H1 (cell line): ENCODE results near the gene DMXL2. TPM values are rescaled to one million over a fixed set of nuclear protein-coding genes. Genes with fewer than 3 reads are reported as not detected.
A peak's percentile ranks its signal among the peaks of the same experiment; 100 is the strongest.

Experiments
- CTCF ChIA-PET: fragments of 300-600 bp; sonication (Branson Sonifier 250); formaldehyde crosslinking; loops from one replicate; lab custom pipeline; 2021; ENCODE audit not compliant: partially characterized antibody; lab: Charles Lee
- POLR2A ChIA-PET: fragments of 300-600 bp; sonication (Branson Sonifier 250); formaldehyde crosslinking; loops from one replicate; lab custom pipeline; 2021; ENCODE audit warnings: inconsistent platforms; ENCODE audit not compliant: partially characterized antibody; lab: Charles Lee
- DNase-seq, 2 experiments: peaks; one replicate each; pipeline versions ENCODE4 v3.0.0 to v3.0.0-alpha.2; 2010 to 2022; ENCODE audit warnings: low spot score in 2 of 2, low read depth in 1 of 2, mixed read lengths in 1 of 2
- FAIRE-seq: peaks from 2 replicates; lab custom pipeline; 2011; peaks lifted over from hg19 to GRCh38; lab: Jason Lieb, UNC
- H2AFZ ChIP-seq: 2 replicates; pipeline ENCODE4 v1.8.1; 2012; ENCODE audit warnings: low read length, inconsistent platforms
- H2AK5ac ChIP-seq: 2 replicates; pipeline ENCODE4 v1.6.1; 2013; ENCODE audit warnings: low read depth, low read length
- H2BK120ac ChIP-seq: replicated peaks from 2 replicates; pipeline ENCODE3; 2013; ENCODE audit warnings: low read depth, low read length, inconsistent platforms
- H2BK12ac ChIP-seq: 2 replicates; pipeline ENCODE4 v1.6.1; 2013; ENCODE audit warnings: low read depth, low read length
- H2BK15ac ChIP-seq: 2 replicates; pipeline ENCODE4 v1.6.1; 2013; ENCODE audit warnings: low read length
- H2BK20ac ChIP-seq: 2 replicates; pipeline ENCODE4 v1.6.1; 2013; ENCODE audit warnings: low read length
- H2BK5ac ChIP-seq: 2 replicates; pipeline ENCODE4 v1.6.1; 2013; ENCODE audit warnings: low read depth, low read length
- H3K14ac ChIP-seq: 2 replicates; pipeline ENCODE4 v1.6.1; 2013; ENCODE audit warnings: inconsistent platforms; ENCODE audit not compliant: insufficient read length
- H3K18ac ChIP-seq: 2 replicates; pipeline ENCODE4 v1.6.1; 2013; ENCODE audit warnings: low read length; ENCODE audit errors: extremely low read depth
- H3K23ac ChIP-seq: 2 replicates; pipeline ENCODE4 v1.6.1; 2013; ENCODE audit warnings: inconsistent platforms; ENCODE audit not compliant: insufficient read length
- H3K23me2 ChIP-seq: 2 replicates; pipeline ENCODE4 v1.6.1; 2013; ENCODE audit warnings: low read depth, low read length
- H3K27ac ChIP-seq: 2 replicates; pipeline ENCODE4 v1.6.1; 2011; ENCODE audit warnings: low read depth, low read length, inconsistent platforms
- H3K27me3 ChIP-seq, 4 experiments: replicated peaks in 1 of 4; 1 replicate in 1 of 4; 2 replicates in 3 of 4; pipeline versions ENCODE4 v1.6.1 to v1.8.1; 2011 to 2013; ENCODE audit warnings: low read length in 3 of 4, mild to moderate bottlenecking in 3 of 4, inconsistent platforms in 2 of 4, mixed read lengths in 2 of 4, moderate library complexity in 1 of 4; ENCODE audit not compliant: control insufficient read depth in 3 of 4, insufficient read depth in 3 of 4; ENCODE audit errors: extremely low read depth in 1 of 4
- H3K36me3 ChIP-seq, 4 experiments: 2 replicates each; pipeline versions ENCODE4 v1.6.1 to v1.8.1; 2011 to 2013; ENCODE audit warnings: mild to moderate bottlenecking in 4 of 4, low read length in 3 of 4, moderate library complexity in 2 of 4, control low read depth in 1 of 4, inconsistent platforms in 1 of 4; ENCODE audit not compliant: insufficient read depth in 4 of 4, control insufficient read depth in 2 of 4
- H3K4ac ChIP-seq: replicated peaks from 2 replicates; pipeline ENCODE3; 2013; ENCODE audit warnings: low read length, low read depth, mixed read lengths, inconsistent platforms; ENCODE audit not compliant: insufficient read length
- H3K4me1 ChIP-seq, 4 experiments: replicated peaks in 1 of 4; 1 replicate in 1 of 4; 2 replicates in 3 of 4; pipeline versions ENCODE4 v1.6.1 to v1.8.1; 2011 to 2013; ENCODE audit warnings: low read length in 3 of 4, inconsistent platforms in 2 of 4, mixed read lengths in 1 of 4; ENCODE audit not compliant: insufficient read depth in 4 of 4, control insufficient read depth in 3 of 4
- H3K4me2 ChIP-seq, 2 experiments: 2 replicates each; pipeline versions ENCODE4 v1.6.1 to v1.8.1; 2011 to 2013; ENCODE audit warnings: low read depth in 2 of 2, low read length in 2 of 2, control low read depth in 1 of 2, inconsistent platforms in 1 of 2, mild to moderate bottlenecking in 1 of 2; ENCODE audit not compliant: insufficient read depth in 1 of 2
- H3K4me3 ChIP-seq, 4 experiments: fragments of 200-600, 300-600 bp in 1 of 4; sonication (generic), shearing (Covaris generic), sonication (Bioruptor Twin) in 1 of 4; 2 replicates each; pipeline versions ENCODE4 v1.5.1 to v1.8.1; 2011 to 2016; ENCODE audit warnings: low read length in 4 of 4, low read depth in 3 of 4, control low read depth in 2 of 4, inconsistent platforms in 2 of 4, mild to moderate bottlenecking in 2 of 4, mixed read lengths in 1 of 4, moderate library complexity in 1 of 4; ENCODE audit not compliant: insufficient read depth in 2 of 4; ENCODE audit errors: extremely low read depth in 1 of 4
- H3K56ac ChIP-seq: replicated peaks from 2 replicates; pipeline ENCODE3; 2013; ENCODE audit warnings: low read depth, mild to moderate bottlenecking, mixed read lengths, low read length, inconsistent platforms; ENCODE audit not compliant: insufficient read length
- H3K79me1 ChIP-seq: 2 replicates; pipeline ENCODE4 v1.6.1; 2013; ENCODE audit warnings: low read depth, low read length, control low read depth
- H3K79me2 ChIP-seq, 2 experiments: 2 replicates each; pipeline versions ENCODE4 v1.6.1 to v1.8.1; 2012 to 2013; ENCODE audit warnings: low read length in 2 of 2, mild to moderate bottlenecking in 2 of 2, inconsistent platforms in 1 of 2; ENCODE audit not compliant: insufficient read depth in 2 of 2, control insufficient read depth in 1 of 2
- H3K9ac ChIP-seq, 4 experiments: replicated peaks in 1 of 4; 1 replicate in 1 of 4; 2 replicates in 3 of 4; pipeline versions ENCODE4 v1.6.1 to v1.8.1; 2011 to 2013; ENCODE audit warnings: low read depth in 3 of 4, low read length in 3 of 4, control low read depth in 2 of 4, mild to moderate bottlenecking in 2 of 4, moderate library complexity in 2 of 4, inconsistent platforms in 1 of 4; ENCODE audit errors: extremely low read depth in 1 of 4
- H3K9me3 ChIP-seq, 2 experiments: 2 replicates each; pipeline versions ENCODE4 v1.6.1 to v1.8.1; 2012 to 2013; ENCODE audit warnings: mild to moderate bottlenecking in 2 of 2, moderate library complexity in 2 of 2, control low read depth in 1 of 2, inconsistent platforms in 1 of 2, low read depth in 1 of 2, low read length in 1 of 2, mixed read lengths in 1 of 2; ENCODE audit not compliant: insufficient read depth in 2 of 2
- H4K20me1 ChIP-seq, 2 experiments: replicated peaks in 1 of 2; 2 replicates each; pipeline versions ENCODE3 to v1.8.1; 2011 to 2013; ENCODE audit warnings: inconsistent platforms in 2 of 2, low read length in 2 of 2, mild to moderate bottlenecking in 1 of 2; ENCODE audit not compliant: insufficient read depth in 2 of 2, control insufficient read depth in 1 of 2
- H4K5ac ChIP-seq: 2 replicates; pipeline ENCODE4 v1.6.1; 2013; ENCODE audit warnings: low read length, low read depth, mixed read lengths, inconsistent platforms; ENCODE audit not compliant: insufficient read length
- H4K8ac ChIP-seq: 2 replicates; pipeline ENCODE4 v1.8.0; 2013; ENCODE audit warnings: mild to moderate bottlenecking, moderate library complexity, low read length, inconsistent platforms; ENCODE audit not compliant: insufficient read depth; ENCODE audit errors: extremely low read depth
- H4K91ac ChIP-seq: replicated peaks from 2 replicates; pipeline ENCODE3; 2013; ENCODE audit warnings: low read length, mixed read lengths, inconsistent platforms; ENCODE audit not compliant: insufficient read length
- BRCA1 ChIP-seq: IDR thresholded peaks from 2 replicates; pipeline ENCODE4 v1.6.1; 2012; ENCODE audit warnings: low read depth, low read length, improper control_type of control experiment
- CHD1 ChIP-seq: IDR thresholded peaks from 2 replicates; pipeline ENCODE4 v1.6.1; 2012; ENCODE audit warnings: low read depth, low read length, improper control_type of control experiment
- CTBP2 ChIP-seq: IDR thresholded peaks from 2 replicates; pipeline ENCODE4 v1.7.0; 2011; ENCODE audit warnings: borderline replicate concordance, mild to moderate bottlenecking, moderate library complexity, mixed read lengths, low read length; ENCODE audit not compliant: insufficient read depth, insufficient read length
- EP300 ChIP-seq, 2 experiments: IDR thresholded peaks; 1 replicate in 1 of 2; 2 replicates in 1 of 2; pipeline ENCODE4 v1.6.1; 2011 to 2012; ENCODE audit warnings: low read depth in 2 of 2, low read length in 2 of 2, mild to moderate bottlenecking in 2 of 2, borderline replicate concordance in 1 of 2, inconsistent platforms in 1 of 2, moderate library complexity in 1 of 2
- KDM1A ChIP-seq: fragments of 200-600, 300-600 bp; sonication (generic); IDR thresholded peaks from 2 replicates; pipeline ENCODE4 v1.7.1; 2016; ENCODE audit warnings: mild to moderate bottlenecking, low read length, borderline replicate concordance
- KDM5A ChIP-seq: fragments of 200-600 bp; IDR thresholded peaks from 2 replicates; pipeline ENCODE4 v1.7.1; 2012; ENCODE audit warnings: mild to moderate bottlenecking, low read length, inconsistent platforms, mixed read lengths
- MAX ChIP-seq: IDR thresholded peaks from 2 replicates; pipeline ENCODE4 v1.6.1; 2012; ENCODE audit warnings: inconsistent platforms
- RXRA ChIP-seq: IDR thresholded peaks from 2 replicates; pipeline ENCODE4 v1.6.1; 2011; ENCODE audit warnings: low read depth, mild to moderate bottlenecking, low read length, moderate library complexity; ENCODE audit not compliant: insufficient read depth
- SIRT6 ChIP-seq: IDR thresholded peaks from one replicate; pipeline ENCODE4 v1.7.1; 2012; ENCODE audit warnings: low read length, inconsistent platforms
- SP2 ChIP-seq: IDR thresholded peaks from 2 replicates; pipeline ENCODE4 v1.6.1; 2012; ENCODE audit warnings: mild to moderate bottlenecking, low read length, inconsistent platforms
- SP4 ChIP-seq: IDR thresholded peaks from 2 replicates; pipeline ENCODE4 v1.6.1; 2012; ENCODE audit warnings: low read length, inconsistent platforms
- TAF1 ChIP-seq: IDR thresholded peaks from 2 replicates; pipeline ENCODE4 v1.6.1; 2011; ENCODE audit warnings: mild to moderate bottlenecking, low read depth, low read length
- WGBS, 2 experiments: shearing (Covaris generic) in 1 of 2; methylation state at CpG; one replicate each; pipeline versions ENCODE4 v1.1.6 to v1.1.7; 2013 to 2015; ENCODE audit warnings: low lambda C conversion rate in 2 of 2, mixed read lengths in 2 of 2, inconsistent platforms in 1 of 2, low coverage in 1 of 2, missing lambda C conversion rate in 1 of 2; ENCODE audit not compliant: insufficient replicate concordance in 2 of 2, insufficient coverage in 1 of 2, insufficient read length in 1 of 2; ENCODE audit errors: extremely low coverage in 1 of 2, missing lambda C conversion rate in 1 of 2; 5-methylcytosine and 5-hydroxymethylcytosine counted together
- polyA plus RNA-seq, 7 experiments: library from polyadenylated mRNA; depleted of rRNA in 3 of 7; stranded (reverse) in 5 of 7; unstranded in 2 of 7; fragments of >200 nt in 5 of 7; fragments of 200-250 nt in 2 of 7; gene quantifications; 1 replicate in 5 of 7; 2 replicates in 1 of 7; 4 replicates in 1 of 7; pipeline versions ENCODE4 v1.2.1 to v1.2.3, GENCODE V29; 2011 to 2013; ENCODE audit warnings: missing spikeins in 2 of 7, mixed read lengths in 2 of 7
- total RNA-seq: library from RNA; stranded (reverse); fragmentation: NEBNext Ultra II Directional; extraction: Animal tissue kit (Norgen Biotek cat#: 25700); gene quantifications from 2 replicates; pipeline ENCODE4 v1.2.1, GENCODE V29; 2021

DMXL2 gene
- total and polyA plus RNA-seq, 2 of the 8 experiments (the other 6 are each of a cell fraction or from before 2014, with no cell fraction given), result 9.5 to 10.6 TPM

GRCh38 chr15:51624022-51624421 lies 1.5 kb upstream of the DMXL2 start:
- H3K4ac ChIP-seq, result no peak overlapping the region
- H3K23me2 ChIP-seq, result peaks cover 6% of the 10 kb centered on the region; the same call in 1 of the 2 replicates
- no peak overlapping the region for H2BK20ac ChIP-seq
- H3K9me3 ChIP-seq, result no peaks in the 10 kb centered on the region
- no peak overlapping the region for H3K18ac ChIP-seq
- H2AK5ac ChIP-seq, result no peak overlapping the region
- H3K79me1 ChIP-seq, result no peaks in the 10 kb centered on the region
- H2BK12ac ChIP-seq, result no peak overlapping the region
- H3K4me2 ChIP-seq, result peak overlapping the region in 1 of 2 experiments; percentile 86; a peak in 2 of 4 replicates
- H2BK120ac ChIP-seq, result no peak overlapping the region
- H4K20me1 ChIP-seq, result peaks cover 0 to 3% of the 10 kb centered on the region in 2 experiments
- H3K4me3 ChIP-seq, result peak overlapping the region in 2 of 4 experiments; percentile 92 to 96; a peak in 2 of 8 replicates
- CTCF ChIA-PET, result interaction anchor here (0.8 to 1.1 kb wide), 2 partner anchors 134 to 152 kb away, joined by 3 read pairs; no protein-coding TSS in a partner anchor
- H3K4me1 ChIP-seq, result peaks cover 0 to 5% (median 4%) of the 10 kb centered on the region in 4 experiments; a peak in 4 of 7 replicates
- peaks cover 0 to 10% (median 4%) of the 10 kb centered on the region in 4 experiments; a peak in 5 of 7 replicates for H3K27me3 ChIP-seq
- no peak overlapping the region for H4K91ac ChIP-seq
- no peak overlapping the region for H4K8ac ChIP-seq
- no peak overlapping the region for H3K14ac ChIP-seq
- no peak overlapping the region for H2BK15ac ChIP-seq
- H4K5ac ChIP-seq, result no peak overlapping the region
- FAIRE-seq, result no peak
- no peaks in the 10 kb centered on the region for H3K36me3 ChIP-seq
- no peak overlapping the region for H2BK5ac ChIP-seq
- no peak overlapping the region for H3K23ac ChIP-seq
- H3K56ac ChIP-seq, result no peak overlapping the region
- no peaks in the 10 kb centered on the region; a peak in 1 of 4 replicates for H3K79me2 ChIP-seq
- H3K27ac ChIP-seq, result no peak overlapping the region
- POLR2A ChIA-PET, result interaction anchor here (0.6 kb wide), 1 partner anchor 211 kb away, joined by 5 read pairs; no protein-coding TSS in a partner anchor
- peak overlapping the region; percentile 34; the same call in 1 of the 2 replicates for H2AFZ ChIP-seq
- no peak for DNase-seq
- 38% methylated on average over 1 of the region's 4 CpGs; no CpG with 5 or more reads in 1 of the 2 experiments for WGBS, 2 experiments
- H3K9ac ChIP-seq, result no peak overlapping the region
- TF ChIP-seq MAX (no peak), SIRT6 (no peak), SP2 (no peak), CHD1 (no peak), KDM1A (no peak), EP300 (IDR thresholded peaks at IDR 0.05; ENCODE audit: borderline replicate concordance in 1 of 2, low read depth in 2 of 2, low read length in 2 of 2) (no peak), BRCA1 (no peak), RXRA (no peak), SP4 (no peak), TAF1 (no peak), CTBP2 (no peak), KDM5A (no peak)
